ENCODE results near the gene TREML4. TPM values are rescaled to one million over a fixed set of nuclear protein-coding genes. Genes with fewer than 3 reads are reported as not detected.

Gene TREML4
- total and polyA plus RNA-seq, 9 of the 15 experiments (the other 6 are each of a cell fraction or from before 2014, with no cell fraction given): not detected

DNA sequence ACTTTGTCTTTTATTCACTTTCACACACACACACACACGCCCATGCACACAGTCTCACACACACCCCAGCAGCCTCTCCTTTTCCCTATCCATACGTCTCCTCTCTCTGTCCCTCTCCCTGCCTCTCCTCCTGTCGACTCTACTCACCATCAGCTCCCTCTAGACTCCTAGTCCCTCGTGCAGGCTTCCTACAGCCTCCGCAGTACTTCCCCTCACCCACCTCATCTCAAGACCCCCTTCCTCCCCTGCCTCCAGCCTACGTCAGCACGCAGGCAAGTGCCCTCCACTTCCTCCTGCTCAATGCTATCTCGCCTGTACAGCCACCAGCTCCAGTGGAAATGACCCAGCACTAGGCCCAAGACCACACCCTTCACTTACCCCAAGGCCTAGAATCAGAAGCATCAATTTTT lies 26.4 kb upstream of the TREML4 start (continued):
- TF ChIP-seq GATAD2B (IDR thresholded peaks at IDR 0.05; ENCODE audit: borderline replicate concordance) (no peak), ZNF140 (CRISPR knock-in tag; IDR thresholded peaks at IDR 0.05) (no peak), SNRNP70 (optimal IDR thresholded peaks at IDR 0.05; ENCODE audit: low read depth, low read length) (no peak), ZSCAN32 (CRISPR knock-in tag; IDR thresholded peaks at IDR 0.05) (no peak), TAF9B (IDR thresholded peaks at IDR 0.05; ENCODE audit: partially characterized antibody) (peak; percentile 12), ZNF165 (CRISPR knock-in tag; IDR thresholded peaks at IDR 0.05; ENCODE audit: borderline replicate concordance) (no peak), ARID2 (IDR thresholded peaks at IDR 0.05) (no peak), SIRT6 (IDR thresholded peaks at IDR 0.05; ENCODE audit: low read depth, low read length) (no peak), SMC3 (conservative IDR thresholded peaks at IDR 0.05; ENCODE audit: insufficient read depth, low read depth, low read length) (no peak), ZNF668 (CRISPR knock-in tag; IDR thresholded peaks at IDR 0.05) (no peak), ELF2 (CRISPR knock-in tag; IDR thresholded peaks at IDR 0.05) (no peak), HNRNPL (IDR thresholded peaks at IDR 0.05; ENCODE audit: low read depth, low read length) (no peak), ZNF24 (IDR thresholded peaks at IDR 0.05) (no peak), ZKSCAN1 (IDR thresholded peaks at IDR 0.05; ENCODE audit: low read depth, low read length) (no peak), SMARCB1 (IDR thresholded peaks at IDR 0.05; ENCODE audit: insufficient read length, low read depth) (no peak), CHD2 (IDR thresholded peaks at IDR 0.05; ENCODE audit: low read depth, low read length) (no peak), ZNF75A (CRISPR knock-in tag; IDR thresholded peaks at IDR 0.05) (no peak)
- TF ChIP-seq, protein P1, sequence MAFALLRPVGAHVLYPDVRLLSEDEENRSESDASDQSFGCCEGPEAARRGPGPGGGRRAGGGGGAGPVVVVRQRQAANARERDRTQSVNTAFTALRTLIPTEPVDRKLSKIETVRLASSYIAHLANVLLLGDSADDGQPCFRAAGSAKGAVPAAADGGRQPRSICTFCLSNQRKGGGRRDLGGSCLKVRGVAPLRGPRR (CRISPR knock-in tag; IDR thresholded peaks at IDR 0.05): no peak
- TF ChIP-seq, protein P2, sequence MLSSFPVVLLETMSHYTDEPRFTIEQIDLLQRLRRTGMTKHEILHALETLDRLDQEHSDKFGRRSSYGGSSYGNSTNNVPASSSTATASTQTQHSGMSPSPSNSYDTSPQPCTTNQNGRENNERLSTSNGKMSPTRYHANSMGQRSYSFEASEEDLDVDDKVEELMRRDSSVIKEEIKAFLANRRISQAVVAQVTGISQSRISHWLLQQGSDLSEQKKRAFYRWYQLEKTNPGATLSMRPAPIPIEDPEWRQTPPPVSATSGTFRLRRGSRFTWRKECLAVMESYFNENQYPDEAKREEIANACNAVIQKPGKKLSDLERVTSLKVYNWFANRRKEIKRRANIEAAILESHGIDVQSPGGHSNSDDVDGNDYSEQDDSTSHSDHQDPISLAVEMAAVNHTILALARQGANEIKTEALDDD (IDR thresholded peaks at IDR 0.05): no peak
- TF ChIP-seq, protein P3, sequence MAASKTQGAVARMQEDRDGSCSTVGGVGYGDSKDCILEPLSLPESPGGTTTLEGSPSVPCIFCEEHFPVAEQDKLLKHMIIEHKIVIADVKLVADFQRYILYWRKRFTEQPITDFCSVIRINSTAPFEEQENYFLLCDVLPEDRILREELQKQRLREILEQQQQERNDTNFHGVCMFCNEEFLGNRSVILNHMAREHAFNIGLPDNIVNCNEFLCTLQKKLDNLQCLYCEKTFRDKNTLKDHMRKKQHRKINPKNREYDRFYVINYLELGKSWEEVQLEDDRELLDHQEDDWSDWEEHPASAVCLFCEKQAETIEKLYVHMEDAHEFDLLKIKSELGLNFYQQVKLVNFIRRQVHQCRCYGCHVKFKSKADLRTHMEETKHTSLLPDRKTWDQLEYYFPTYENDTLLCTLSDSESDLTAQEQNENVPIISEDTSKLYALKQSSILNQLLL (CRISPR knock-in tag; IDR thresholded peaks at IDR 0.05; ENCODE audit: borderline replicate concordance): no peak
- TF ChIP-seq, protein P4, sequence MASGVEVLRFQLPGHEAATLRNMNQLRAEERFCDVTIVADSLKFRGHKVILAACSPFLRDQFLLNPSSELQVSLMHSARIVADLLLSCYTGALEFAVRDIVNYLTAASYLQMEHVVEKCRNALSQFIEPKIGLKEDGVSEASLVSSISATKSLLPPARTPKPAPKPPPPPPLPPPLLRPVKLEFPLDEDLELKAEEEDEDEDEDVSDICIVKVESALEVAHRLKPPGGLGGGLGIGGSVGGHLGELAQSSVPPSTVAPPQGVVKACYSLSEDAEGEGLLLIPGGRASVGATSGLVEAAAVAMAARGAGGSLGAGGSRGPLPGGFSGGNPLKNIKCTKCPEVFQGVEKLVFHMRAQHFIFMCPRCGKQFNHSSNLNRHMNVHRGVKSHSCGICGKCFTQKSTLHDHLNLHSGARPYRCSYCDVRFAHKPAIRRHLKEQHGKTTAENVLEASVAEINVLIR (CRISPR knock-in tag; IDR thresholded peaks at IDR 0.05): peak; percentile 69
- TF ChIP-seq, protein P5, sequence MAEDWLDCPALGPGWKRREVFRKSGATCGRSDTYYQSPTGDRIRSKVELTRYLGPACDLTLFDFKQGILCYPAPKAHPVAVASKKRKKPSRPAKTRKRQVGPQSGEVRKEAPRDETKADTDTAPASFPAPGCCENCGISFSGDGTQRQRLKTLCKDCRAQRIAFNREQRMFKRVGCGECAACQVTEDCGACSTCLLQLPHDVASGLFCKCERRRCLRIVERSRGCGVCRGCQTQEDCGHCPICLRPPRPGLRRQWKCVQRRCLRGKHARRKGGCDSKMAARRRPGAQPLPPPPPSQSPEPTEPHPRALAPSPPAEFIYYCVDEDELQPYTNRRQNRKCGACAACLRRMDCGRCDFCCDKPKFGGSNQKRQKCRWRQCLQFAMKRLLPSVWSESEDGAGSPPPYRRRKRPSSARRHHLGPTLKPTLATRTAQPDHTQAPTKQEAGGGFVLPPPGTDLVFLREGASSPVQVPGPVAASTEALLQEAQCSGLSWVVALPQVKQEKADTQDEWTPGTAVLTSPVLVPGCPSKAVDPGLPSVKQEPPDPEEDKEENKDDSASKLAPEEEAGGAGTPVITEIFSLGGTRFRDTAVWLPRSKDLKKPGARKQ (CRISPR knock-in tag; IDR thresholded peaks at IDR 0.05): no peak
- TF ChIP-seq, protein P6, sequence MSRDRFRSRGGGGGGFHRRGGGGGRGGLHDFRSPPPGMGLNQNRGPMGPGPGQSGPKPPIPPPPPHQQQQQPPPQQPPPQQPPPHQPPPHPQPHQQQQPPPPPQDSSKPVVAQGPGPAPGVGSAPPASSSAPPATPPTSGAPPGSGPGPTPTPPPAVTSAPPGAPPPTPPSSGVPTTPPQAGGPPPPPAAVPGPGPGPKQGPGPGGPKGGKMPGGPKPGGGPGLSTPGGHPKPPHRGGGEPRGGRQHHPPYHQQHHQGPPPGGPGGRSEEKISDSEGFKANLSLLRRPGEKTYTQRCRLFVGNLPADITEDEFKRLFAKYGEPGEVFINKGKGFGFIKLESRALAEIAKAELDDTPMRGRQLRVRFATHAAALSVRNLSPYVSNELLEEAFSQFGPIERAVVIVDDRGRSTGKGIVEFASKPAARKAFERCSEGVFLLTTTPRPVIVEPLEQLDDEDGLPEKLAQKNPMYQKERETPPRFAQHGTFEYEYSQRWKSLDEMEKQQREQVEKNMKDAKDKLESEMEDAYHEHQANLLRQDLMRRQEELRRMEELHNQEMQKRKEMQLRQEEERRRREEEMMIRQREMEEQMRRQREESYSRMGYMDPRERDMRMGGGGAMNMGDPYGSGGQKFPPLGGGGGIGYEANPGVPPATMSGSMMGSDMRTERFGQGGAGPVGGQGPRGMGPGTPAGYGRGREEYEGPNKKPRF (IDR thresholded peaks at IDR 0.05; ENCODE audit: low read depth, low read length): no peak
